ENCODE results near the gene FGA. TPM values are rescaled to one million over a fixed set of nuclear protein-coding genes. Genes with fewer than 3 reads are reported as not detected.

The FGA gene
- total RNA-seq, 1 experiment from 2014 or later = not detected

GRCh38 chr4:154542271-154542879 lies 48.2 kb downstream of the FGA start:
- DNase-seq (ENCODE audit: low read depth) = no peak

Other genes starting within 250 kb of the FGA start
- gene DCHS2, start 98.9 kb downstream of the FGA start, total RNA-seq (2014; rRNA removed; shearing (Covaris generic)) = 0.15 and 0.40 TPM in 2 replicates
- gene PLRG1, start 40.3 kb downstream of the FGA start, total RNA-seq (2014; rRNA removed; shearing (Covaris generic)) = 45.7 and 58.4 TPM in 2 replicates
- gene FGB, start 27.7 kb downstream of the FGA start, total RNA-seq (2014; rRNA removed; shearing (Covaris generic)) = not detected in 2 replicates
- not detected in 2 replicates for gene FGG, start 21.9 kb upstream of the FGA start, total RNA-seq (2014; rRNA removed; shearing (Covaris generic))
- 0.03 and 0.17 TPM in 2 replicates for gene LRAT, start 153.3 kb upstream of the FGA start, total RNA-seq (2014; rRNA removed; shearing (Covaris generic))
- not detected in 2 replicates for gene RBM46, start 190.5 kb upstream of the FGA start, total RNA-seq (2014; rRNA removed; shearing (Covaris generic))

All from Daoy (cell line).